Measurements from ENCODE around the gene ZCCHC3.
A peak's percentile ranks its signal among the peaks of the same experiment; 100 is the strongest.
"Not testable (repeated sequence)": the region's sequence is repeated elsewhere in the genome, so short reads cannot be mapped to it uniquely, and the experiment has no call there.

Gene ZCCHC3

GRCh38 chr20:330233-331149, 33.1 kb downstream of the ZCCHC3 start:
- peaks cover 29% of the 10 kb centered on the region for H3K4me1 ChIP-seq (ENCODE audit: control insufficient read depth, insufficient read depth, low read length)
- no peak overlapping the region for H3K4me3 ChIP-seq (ENCODE audit: low read length)
- H3K36me3 ChIP-seq (ENCODE audit: insufficient read depth, low read length): no peaks in the 10 kb centered on the region
- H3K4me2 ChIP-seq (ENCODE audit: low read length): peak overlapping the region; percentile 24
- no peaks in the 10 kb centered on the region for H3K9me3 ChIP-seq (replicated peaks; ENCODE audit: low read length)
- no peaks in the 10 kb centered on the region for H3K27me3 ChIP-seq (ENCODE audit: control insufficient read depth, insufficient read depth, low read length)
- H3K9ac ChIP-seq (ENCODE audit: low read depth, low read length): no peak overlapping the region

GRCh38 chr20:334578-334977, 37.2 kb downstream of the ZCCHC3 start:
- no peak overlapping the region for H3K9ac ChIP-seq (ENCODE audit: low read depth, low read length)
- H3K36me3 ChIP-seq (ENCODE audit: insufficient read depth, low read length): no peaks in the 10 kb centered on the region
- H3K4me3 ChIP-seq (ENCODE audit: low read length): no peak overlapping the region
- H3K9me3 ChIP-seq (replicated peaks; ENCODE audit: low read length): no peaks in the 10 kb centered on the region
- no peaks in the 10 kb centered on the region for H3K27me3 ChIP-seq (ENCODE audit: control insufficient read depth, insufficient read depth, low read length)
- H3K4me2 ChIP-seq (ENCODE audit: low read length): no peak overlapping the region
- H3K4me1 ChIP-seq (ENCODE audit: control insufficient read depth, insufficient read depth, low read length): peaks cover 12% of the 10 kb centered on the region

GRCh38 chr20:336040-336439, 38.7 kb downstream of the ZCCHC3 start:
- H3K36me3 ChIP-seq (ENCODE audit: insufficient read depth, low read length); H3K9ac ChIP-seq (ENCODE audit: low read depth, low read length); H3K27me3 ChIP-seq (ENCODE audit: control insufficient read depth, insufficient read depth, low read length); H3K9me3 ChIP-seq (replicated peaks; ENCODE audit: low read length); H3K4me3 ChIP-seq (ENCODE audit: low read length); H3K4me2 ChIP-seq (ENCODE audit: low read length); H3K4me1 ChIP-seq (ENCODE audit: control insufficient read depth, insufficient read depth, low read length): not testable (repeated sequence)

GRCh38 chr20:341682-342081, 44.3 kb downstream of the ZCCHC3 start:
- H3K9ac ChIP-seq (ENCODE audit: low read depth, low read length): no peak overlapping the region
- H3K9me3 ChIP-seq (replicated peaks; ENCODE audit: low read length): peaks cover 8% of the 10 kb centered on the region
- H3K4me1 ChIP-seq (ENCODE audit: control insufficient read depth, insufficient read depth, low read length): peaks cover 4% of the 10 kb centered on the region
- H3K4me2 ChIP-seq (ENCODE audit: low read length): no peak overlapping the region
- no peak overlapping the region for H3K4me3 ChIP-seq (ENCODE audit: low read length)
- no peaks in the 10 kb centered on the region for H3K36me3 ChIP-seq (ENCODE audit: insufficient read depth, low read length)
- no peaks in the 10 kb centered on the region for H3K27me3 ChIP-seq (ENCODE audit: control insufficient read depth, insufficient read depth, low read length)

GRCh38 chr20:343107-343506, 45.7 kb downstream of the ZCCHC3 start:
- H3K4me1 ChIP-seq (ENCODE audit: control insufficient read depth, insufficient read depth, low read length): peaks cover 5% of the 10 kb centered on the region
- H3K27me3 ChIP-seq (ENCODE audit: control insufficient read depth, insufficient read depth, low read length): no peaks in the 10 kb centered on the region
- peaks cover 8% of the 10 kb centered on the region for H3K9me3 ChIP-seq (replicated peaks; ENCODE audit: low read length)
- H3K9ac ChIP-seq (ENCODE audit: low read depth, low read length): no peak overlapping the region
- H3K36me3 ChIP-seq (ENCODE audit: insufficient read depth, low read length): no peaks in the 10 kb centered on the region
- no peak overlapping the region for H3K4me2 ChIP-seq (ENCODE audit: low read length)
- H3K4me3 ChIP-seq (ENCODE audit: low read length): no peak overlapping the region

- no peaks in the 10 kb centered on the region for H3K27me3 ChIP-seq (ENCODE audit: control insufficient read depth, insufficient read depth, low read length)
- H3K4me1 ChIP-seq (ENCODE audit: control insufficient read depth, insufficient read depth, low read length): peaks cover 5% of the 10 kb centered on the region
- H3K4me3 ChIP-seq (ENCODE audit: low read length): peak overlapping the region; percentile 88
- H3K36me3 ChIP-seq (ENCODE audit: insufficient read depth, low read length): no peaks in the 10 kb centered on the region
- H3K9me3 ChIP-seq (replicated peaks; ENCODE audit: low read length): peaks cover 8% of the 10 kb centered on the region
- H3K4me2 ChIP-seq (ENCODE audit: low read length): peak overlapping the region; percentile 96
- H3K9ac ChIP-seq (ENCODE audit: low read depth, low read length): peak overlapping the region; percentile 86
These were observed 48.8 kb downstream of the ZCCHC3 start for GRCh38 chr20:346033-346639.

- Histone ChIP-seq H3K36me3 (ENCODE audit: insufficient read depth, low read length) (no peaks in the 10 kb centered on the region), H3K4me3 (ENCODE audit: low read length) (peak within 1 kb of the TSS; percentile 88), H3K27me3 (ENCODE audit: control insufficient read depth, insufficient read depth, low read length) (no peaks in the 10 kb centered on the region), H3K9me3 (replicated peaks; ENCODE audit: low read length) (peaks cover 6% of the 10 kb centered on the region), H3K9ac (ENCODE audit: low read depth, low read length) (peak within 1 kb of the TSS; percentile 86), H3K4me2 (ENCODE audit: low read length) (peak within 1 kb of the TSS; percentile 96), H3K4me1 (ENCODE audit: control insufficient read depth, insufficient read depth, low read length) (peaks cover 5% of the 10 kb centered on the region)
These were observed 49.4 kb downstream of the ZCCHC3 start, which contains the start of gene NRSN2 for GRCh38 chr20:346640-347316. NRSN2 (plus strand) TSS chr20:347111; CDS start chr20:349644, 2,533 bp downstream.

GRCh38 chr20:347317-347639, 49.9 kb downstream of the ZCCHC3 start:
- Histone ChIP-seq H3K27me3 (ENCODE audit: control insufficient read depth, insufficient read depth, low read length) (no peaks in the 10 kb centered on the region), H3K4me2 (ENCODE audit: low read length) (peak overlapping the region; percentile 96), H3K36me3 (ENCODE audit: insufficient read depth, low read length) (no peaks in the 10 kb centered on the region), H3K9me3 (replicated peaks; ENCODE audit: low read length) (peaks cover 1% of the 10 kb centered on the region), H3K4me1 (ENCODE audit: control insufficient read depth, insufficient read depth, low read length) (peaks cover 5% of the 10 kb centered on the region), H3K4me3 (ENCODE audit: low read length) (peak overlapping the region; percentile 88), H3K9ac (ENCODE audit: low read depth, low read length) (peak overlapping the region; percentile 86)

- Histone ChIP-seq H3K4me1 (ENCODE audit: control insufficient read depth, insufficient read depth, low read length) (peaks cover 5% of the 10 kb centered on the region), H3K4me3 (ENCODE audit: low read length) (peak overlapping the region; percentile 88), H3K4me2 (ENCODE audit: low read length) (peak overlapping the region; percentile 96), H3K27me3 (ENCODE audit: control insufficient read depth, insufficient read depth, low read length) (no peaks in the 10 kb centered on the region), H3K9me3 (replicated peaks; ENCODE audit: low read length) (no peaks in the 10 kb centered on the region), H3K9ac (ENCODE audit: low read depth, low read length) (peak overlapping the region; percentile 86), H3K36me3 (ENCODE audit: insufficient read depth, low read length) (no peaks in the 10 kb centered on the region)
These were observed 50.5 kb downstream of the ZCCHC3 start for GRCh38 chr20:347640-348484.

- no peaks in the 10 kb centered on the region for H3K36me3 ChIP-seq (ENCODE audit: insufficient read depth, low read length)
- no peak overlapping the region for H3K4me3 ChIP-seq (ENCODE audit: low read length)
- H3K9ac ChIP-seq (ENCODE audit: low read depth, low read length): no peak overlapping the region
- H3K9me3 ChIP-seq (replicated peaks; ENCODE audit: low read length): no peaks in the 10 kb centered on the region
- H3K27me3 ChIP-seq (ENCODE audit: control insufficient read depth, insufficient read depth, low read length): no peaks in the 10 kb centered on the region
- H3K4me1 ChIP-seq (ENCODE audit: control insufficient read depth, insufficient read depth, low read length): peaks cover 5% of the 10 kb centered on the region
- no peak overlapping the region for H3K4me2 ChIP-seq (ENCODE audit: low read length)
These were observed 51.8 kb downstream of the ZCCHC3 start for GRCh38 chr20:348972-349841.
